GM21515 (cell line): ENCODE measurements around the gene DLX6.
"Not testable (repeated sequence)": the region's sequence is repeated elsewhere in the genome, so short reads cannot be mapped to it uniquely, and the experiment has no call there.

Source experiments
- ATAC-seq: cut with Tn5 transposase; IDR thresholded peaks from one replicate; pipeline ENCODE4 v1.9.1; 2021; ENCODE audit not compliant: unreplicated experiment

Gene DLX6

GRCh38 chr7:97021747-97022490, 16.6 kb downstream of the DLX6 start:
- ATAC-seq, result no peak

DNA sequence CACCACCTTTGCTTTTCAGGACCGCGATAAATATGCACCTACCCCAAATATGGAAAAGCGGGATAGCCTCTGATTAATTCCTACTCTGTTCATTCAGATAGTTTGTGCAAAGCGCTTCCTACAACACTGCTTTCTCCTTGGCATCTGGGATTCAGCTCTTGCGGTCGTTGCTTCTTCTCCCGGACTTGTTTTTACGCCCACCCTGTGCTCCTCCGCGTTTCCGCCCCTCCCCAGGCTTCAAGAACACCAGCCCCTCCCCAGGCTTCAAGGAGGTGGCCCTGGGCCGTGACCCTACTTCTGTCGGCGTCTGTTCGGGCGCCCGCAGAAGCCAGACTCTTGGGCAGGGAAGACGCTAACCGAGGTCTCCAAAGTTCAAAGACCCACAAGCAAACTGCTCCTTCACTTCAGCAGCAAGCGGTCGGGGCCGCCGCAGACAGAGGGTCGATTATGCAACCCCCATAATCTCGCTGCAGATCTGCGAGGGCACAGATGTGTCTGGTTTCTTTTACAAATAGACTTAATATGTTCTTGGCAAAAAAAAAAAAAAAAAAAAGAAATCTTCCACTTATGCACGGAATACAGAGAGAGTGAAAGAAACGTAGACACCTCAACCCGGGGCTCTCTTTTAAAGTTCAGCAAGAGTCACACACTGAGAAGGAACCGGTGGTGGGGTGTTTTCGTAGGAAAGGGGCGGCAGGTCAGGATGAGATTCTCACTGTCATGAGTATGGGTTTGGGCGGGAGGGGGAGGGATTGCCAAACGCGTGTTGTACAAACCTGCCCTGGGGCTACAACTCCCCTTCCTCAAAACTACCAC, 17.3 kb downstream of the DLX6 start:
- ATAC-seq, result no peak

- no peak for ATAC-seq
Measured at GRCh38 chr7:97024209-97025129, 19.1 kb downstream of the DLX6 start, which contains the start of gene DLX5. Gene DLX5 (minus strand): TSS chr7:97024831. CDS start chr7:97024623, 208 bp downstream.

DNA sequence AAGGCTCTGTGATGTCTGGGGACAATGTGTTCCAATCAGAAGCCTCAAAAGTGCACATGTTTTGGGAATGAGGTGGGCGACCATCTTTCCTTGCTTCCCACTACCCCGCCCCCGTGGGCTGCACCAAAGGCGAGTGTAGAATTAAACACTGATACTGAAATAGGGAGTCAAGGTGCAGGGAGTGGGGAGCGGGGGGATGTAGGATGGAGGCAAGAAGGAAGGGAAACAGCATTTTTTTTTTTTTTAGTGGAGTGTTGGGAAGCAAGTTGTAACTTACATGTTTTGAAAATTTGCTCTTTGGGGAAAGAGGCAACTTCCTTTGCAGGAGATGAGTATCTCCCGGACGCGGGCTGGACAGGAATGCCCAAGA, 19.8 kb downstream of the DLX6 start:
- no peak for ATAC-seq

GRCh38 chr7:97025983-97026714, 20.8 kb downstream of the DLX6 start:
- no peak for ATAC-seq

DNA sequence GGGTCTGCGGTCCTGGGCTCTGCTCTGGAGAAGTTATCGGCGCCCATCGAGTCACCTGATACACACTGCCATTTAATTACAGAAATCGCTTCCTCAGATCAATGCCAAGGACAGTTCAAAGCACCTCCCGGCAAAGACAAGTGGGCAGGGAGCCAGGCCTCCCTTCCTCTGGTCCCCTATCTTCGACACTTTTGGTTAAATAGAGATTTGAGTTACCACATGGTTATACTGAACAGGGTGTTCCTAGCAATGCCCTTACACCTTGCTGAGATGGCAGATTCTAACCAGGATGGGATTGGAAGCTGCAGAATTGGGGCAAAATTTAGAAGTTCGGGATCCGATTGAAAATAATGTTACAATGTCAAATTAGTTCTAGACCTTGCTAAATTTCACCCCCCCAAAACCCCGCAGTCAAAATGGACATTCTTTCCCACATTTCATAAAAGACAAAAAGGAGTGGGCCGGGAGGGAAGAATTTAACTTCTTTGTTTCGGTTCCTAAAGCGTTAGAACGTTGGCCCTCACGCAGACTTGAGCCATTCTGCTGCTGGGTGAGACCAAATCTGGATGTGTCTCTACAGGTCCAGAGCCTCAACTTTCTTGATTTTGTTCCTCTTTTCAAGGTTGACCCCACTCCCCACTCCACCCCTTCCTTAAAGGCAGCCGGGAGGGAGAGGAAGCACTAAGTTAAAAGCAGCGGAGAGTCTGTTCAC, 21.5 kb downstream of the DLX6 start:
- ATAC-seq, result peak; percentile 11

DNA sequence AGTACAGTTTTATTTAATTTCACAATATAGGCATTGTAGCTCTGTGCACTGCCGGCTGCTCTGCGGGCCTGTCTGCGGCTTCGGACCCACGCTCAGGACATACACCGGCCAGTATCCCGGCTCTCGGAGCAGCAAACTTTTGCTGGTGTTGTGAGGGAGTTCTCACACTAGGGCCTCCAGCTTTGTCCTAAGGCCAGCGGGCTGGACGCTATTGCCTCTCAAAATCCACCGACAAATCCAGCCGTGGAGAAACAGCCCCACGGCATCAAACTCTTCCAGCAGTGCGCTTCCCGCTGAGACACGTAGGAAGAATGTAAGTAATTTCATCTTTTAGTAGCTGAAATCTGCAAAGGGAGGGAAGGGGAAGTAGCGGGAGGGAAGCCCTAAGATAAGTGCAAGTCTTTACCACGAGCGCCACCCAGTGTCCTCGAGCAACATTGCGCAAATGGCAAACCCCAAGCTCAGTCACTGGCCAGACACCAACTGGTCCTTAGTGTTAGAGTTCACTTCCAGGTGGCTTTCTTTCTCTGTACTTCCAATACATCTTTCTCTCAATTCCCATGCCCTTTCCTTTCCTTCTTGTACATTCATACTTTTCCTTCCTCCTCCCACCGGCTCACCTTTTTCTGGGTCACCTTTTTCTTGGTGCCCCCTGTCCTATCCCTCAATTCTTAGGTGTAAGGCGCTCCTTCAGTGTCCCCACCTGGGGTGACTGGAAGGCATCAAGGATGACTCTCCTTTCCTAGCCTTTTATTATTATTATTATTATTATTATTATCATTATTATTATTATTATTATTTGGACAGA, 22.3 kb downstream of the DLX6 start:
- peak; percentile 94 for ATAC-seq

GRCh38 chr7:97034213-97034852, 29.0 kb downstream of the DLX6 start:
- not testable (repeated sequence) for ATAC-seq

- ATAC-seq, result no peak
Measured at GRCh38 chr7:97039374-97040065, 34.2 kb downstream of the DLX6 start.

DNA sequence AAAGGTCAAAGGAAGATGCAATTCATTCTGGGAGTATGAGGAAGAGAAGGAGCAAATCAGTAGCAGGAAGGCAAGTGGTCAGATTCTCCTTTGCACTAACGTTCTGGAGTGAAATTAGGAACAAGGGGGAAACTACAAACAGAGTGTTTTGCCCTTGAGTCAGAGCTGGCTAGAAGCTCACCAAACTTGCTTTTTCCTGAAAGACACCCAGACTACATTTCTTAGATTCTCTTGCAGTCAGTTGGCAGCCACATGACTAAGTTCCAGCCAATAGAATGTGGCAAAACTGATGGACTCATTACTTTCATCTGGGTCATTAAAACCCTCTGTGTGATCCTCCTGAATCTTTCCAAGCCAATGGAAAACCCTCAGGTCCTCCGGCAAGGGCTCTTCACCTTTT, 37.9 kb downstream of the DLX6 start:
- ATAC-seq, result no peak
